Mesothelial cell of epicardium (in vitro differentiated cells): ENCODE data around the gene SNX13. TPM values are rescaled to one million over a fixed set of nuclear protein-coding genes. Genes with fewer than 3 reads are reported as not detected.

Experiments
- DNase-seq, 2 experiments: peaks; one replicate each; pipeline ENCODE4 v3.0.0; 2021; ENCODE audit warnings: low spot score in 2 of 2; ENCODE audit not compliant: unreplicated experiment in 2 of 2
- H3K27ac Mint-ChIP-seq: 2 replicates; pipeline ENCODE4 v1.8.0; 2021; ENCODE audit warnings: mixed read lengths
- H3K27me3 Mint-ChIP-seq: 2 replicates; pipeline ENCODE4 v1.8.0; 2021; ENCODE audit warnings: low read depth, mixed read lengths
- H3K36me3 Mint-ChIP-seq: 2 replicates; pipeline ENCODE4 v1.8.0; 2021; ENCODE audit warnings: mixed read lengths
- H3K4me1 Mint-ChIP-seq: 2 replicates; pipeline ENCODE4 v1.8.0; 2021; ENCODE audit warnings: mixed read lengths
- H3K4me3 Mint-ChIP-seq: 2 replicates; pipeline ENCODE4 v1.8.0; 2021; ENCODE audit warnings: mild to moderate bottlenecking, moderate library complexity, mixed read lengths
- H3K9me3 Mint-ChIP-seq: 2 replicates; pipeline ENCODE4 v1.8.0; 2021; ENCODE audit warnings: mixed read lengths
- CTCF ChIP-seq: fragments of 200-600 bp; sonication (generic); IDR thresholded peaks from one replicate; pipeline ENCODE4 v1.5.0; 2021; ENCODE audit warnings: antibody characterized with exemption; ENCODE audit not compliant: unreplicated experiment
- total RNA-seq: library from RNA; stranded (reverse); gene quantifications from 3 replicates; pipeline ENCODE4 v1.2.1, GENCODE V29; 2021

SNX13 gene
- total RNA-seq, 1 donor from 2014 or later = 57.1 TPM

GRCh38 chr7:17934094-17934493 lies 6.2 kb downstream of the SNX13 start:
- Mint-ChIP-seq H3K4me3 (no peak overlapping the region), H3K9me3 (no peaks in the 10 kb centered on the region), H3K27ac (no peak overlapping the region), H3K4me1 (peaks cover 20% of the 10 kb centered on the region), H3K36me3 (no peaks in the 10 kb centered on the region), H3K27me3 (no peaks in the 10 kb centered on the region)
- no peak for DNase-seq
- TF ChIP-seq CTCF = no peak

GRCh38 chr7:17932770-17933169 lies 7.5 kb downstream of the SNX13 start:
- Mint-ChIP-seq H3K9me3 (no peaks in the 10 kb centered on the region), H3K36me3 (no peaks in the 10 kb centered on the region), H3K27me3 (no peaks in the 10 kb centered on the region), H3K4me1 (peaks cover 7% of the 10 kb centered on the region), H3K4me3 (no peak overlapping the region), H3K27ac (no peak overlapping the region)
- DNase-seq = no peak
- TF ChIP-seq CTCF = no peak

DNA sequence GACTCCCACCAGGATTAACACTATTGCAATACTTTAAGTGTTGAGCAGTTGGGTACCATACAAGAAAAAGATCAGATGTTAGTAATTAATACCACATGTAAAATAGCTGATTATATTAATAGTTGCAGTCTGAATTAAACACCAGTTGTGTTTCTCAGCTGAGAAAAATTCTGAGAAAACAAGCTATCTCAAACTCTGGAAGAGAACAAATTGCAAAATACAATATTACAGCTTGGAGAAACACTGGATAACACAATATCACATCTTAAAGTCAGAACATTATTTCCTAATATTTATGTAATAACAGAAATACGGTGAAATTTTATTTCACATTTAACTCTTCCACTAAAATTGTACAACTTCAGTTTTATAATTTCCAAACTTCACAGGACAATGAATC lies 9.2 kb downstream of the SNX13 start:
- no peaks in the 10 kb centered on the region for H3K36me3 Mint-ChIP-seq

GRCh38 chr7:17930546-17930945 lies 9.7 kb downstream of the SNX13 start:
- Mint-ChIP-seq H3K27ac (no peak overlapping the region), H3K4me3 (no peak overlapping the region)

More for the DNA sequence above, 9.2 kb downstream of the SNX13 start:
- TF ChIP-seq CTCF = no peak
- Mint-ChIP-seq H3K4me1 (no peaks in the 10 kb centered on the region), H3K27ac (no peak overlapping the region), H3K4me3 (no peak overlapping the region), H3K27me3 (no peaks in the 10 kb centered on the region), H3K9me3 (no peaks in the 10 kb centered on the region)
- DNase-seq = no peak

GRCh38 chr7:17929647-17930395 lies 10.5 kb downstream of the SNX13 start:
- Mint-ChIP-seq H3K4me3 (no peak overlapping the region), H3K27me3 (no peaks in the 10 kb centered on the region), H3K27ac (no peak overlapping the region), H3K9me3 (no peaks in the 10 kb centered on the region), H3K4me1 (no peaks in the 10 kb centered on the region), H3K36me3 (no peaks in the 10 kb centered on the region)
- no peak for TF ChIP-seq CTCF
- no peak for DNase-seq

More at GRCh38 chr7:17930546-17930945, 9.7 kb downstream of the SNX13 start:
- no peaks in the 10 kb centered on the region for H3K27me3 Mint-ChIP-seq
- no peaks in the 10 kb centered on the region for H3K9me3 Mint-ChIP-seq
- no peak for TF ChIP-seq CTCF
- no peaks in the 10 kb centered on the region for H3K36me3 Mint-ChIP-seq
- DNase-seq = no peak
- H3K4me1 Mint-ChIP-seq = no peaks in the 10 kb centered on the region
